Left cardiac atrium (tissue), 4 donors: ENCODE measurements around the gene EVX2. TPM values are rescaled to one million over a fixed set of nuclear protein-coding genes. Genes with fewer than 3 reads are reported as not detected.

Experiments used
- ATAC-seq, 2 donors: fragments of 200-7000 bp; cut with Tn5 transposase; one replicate each; pipeline ENCODE4 v1.9.1; 2020; ENCODE audit warnings: mild to moderate bottlenecking in 2 of 2, moderate library complexity in 2 of 2
- DNase-seq: peaks from one replicate; pipeline ENCODE4 v3.0.0-alpha.2; 2020
- intact Hi-C, 2 donors: fragments of 100-400 bp; cut with DNase I; formaldehyde crosslinking; loops; one replicate each; pipeline versions ENCODE4 v1.14.1 to v1.15.1; 2022 to 2023
- long read RNA-seq: library from polyadenylated mRNA; unstranded; transcript quantifications from one replicate; pipeline ENCODE4 v2.0.0, GENCODE V29; 2021
- total RNA-seq, 2 donors: library from RNA; stranded (reverse); fragmentation: NEBNext Ultra II Directional; extraction: Animal tissue kit (Norgen Biotek cat#: 25700); gene quantifications; one replicate each; pipeline ENCODE4 v1.2.1, GENCODE V29; 2021
- donor health status: DM: no; HTN: yes; CAD: no.
- donor health status: DM: no; HTN: yes; CAD: no; lungs with severe emphysema.
- donor health status: DM: yes; HTN: yes; CAD: no.
- donor health status: Dilated cardiomyopathy.

Gene EVX2
- total RNA-seq = not detected
- long read RNA-seq = 0 reads

- ATAC-seq (no peak), DNase-seq (no peak)
- intact Hi-C loops = loop anchor here in 1 of 2 donors (10.0 kb wide), 1 partner anchor 719 kb away; no protein-coding TSS in a partner anchor
Observed at GRCh38 chr2:176083796-176084261, at the start of gene EVX2. EVX2 (minus strand) TSS chr2:176083962; CDS start chr2:176083776, 186 bp downstream.

- no peak for ATAC-seq
- intact Hi-C loops = no loop called here
Observed at GRCh38 chr2:176133389-176133788, 49.6 kb upstream of the EVX2 start.

DNA sequence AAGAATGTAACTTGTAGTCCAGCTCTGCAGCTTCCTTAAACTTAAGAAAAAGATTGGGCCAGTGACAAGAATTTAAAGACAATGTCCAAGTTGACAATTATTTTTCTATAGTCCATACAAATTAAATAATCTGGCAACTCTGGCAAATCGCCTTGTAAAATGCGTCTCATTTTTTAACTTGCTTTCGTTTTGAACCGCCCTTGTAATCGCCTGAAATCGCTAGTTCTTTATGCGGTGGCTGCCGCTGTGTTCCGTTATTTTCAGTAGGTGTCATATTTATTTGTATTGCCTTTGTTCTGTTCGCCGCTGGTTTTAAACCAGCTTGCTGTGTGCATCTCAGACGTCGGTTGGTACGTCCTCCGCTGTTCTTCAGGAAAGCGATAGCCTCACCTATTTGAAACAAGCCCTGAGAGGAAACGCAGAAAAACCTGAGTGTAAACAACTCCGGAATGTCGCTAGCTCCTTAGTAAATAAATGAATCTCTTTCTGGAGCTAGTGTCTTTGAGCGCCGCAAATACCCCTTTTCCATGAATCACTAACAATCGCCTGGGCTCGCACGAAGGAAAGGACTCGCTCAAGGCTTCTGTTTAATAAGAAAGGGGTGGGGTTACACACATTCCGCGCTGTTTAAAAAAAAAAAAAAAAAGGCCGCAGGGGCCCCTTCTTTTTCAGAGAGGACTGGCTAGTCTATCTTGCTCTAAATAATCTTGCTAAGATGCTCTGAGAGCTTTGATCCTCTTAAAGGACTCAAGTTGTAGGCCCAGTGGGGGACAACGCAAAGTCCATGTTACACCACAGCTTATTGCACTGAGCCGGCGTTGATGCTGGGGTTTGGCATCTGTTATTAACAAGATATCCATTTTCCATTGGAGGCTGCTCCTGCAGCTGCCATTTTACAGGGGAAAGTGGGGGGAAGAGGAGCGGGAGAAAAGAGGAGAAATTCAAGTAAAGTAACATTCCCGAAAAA lies 48.7 kb upstream of the EVX2 start:
- ATAC-seq (no peak), DNase-seq (no peak)
- intact Hi-C loops = no loop called here

More at GRCh38 chr2:176133389-176133788, 49.6 kb upstream of the EVX2 start:
- no peak for DNase-seq

DNA sequence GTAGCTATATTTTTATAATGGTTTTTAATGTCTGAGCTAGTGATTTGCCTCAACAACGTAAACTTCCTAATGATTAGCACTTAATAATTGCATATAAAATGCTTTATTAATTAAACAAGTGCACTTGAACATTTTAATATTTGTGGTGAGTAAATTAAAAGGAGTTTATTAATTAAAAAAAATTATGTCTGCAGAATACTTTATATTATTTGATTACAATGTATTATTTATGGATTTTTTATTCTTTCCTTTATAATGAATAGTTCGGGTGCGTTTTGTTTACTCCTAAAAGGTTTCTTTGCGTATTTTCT lies 48.0 kb upstream of the EVX2 start:
- DNase-seq (no peak), ATAC-seq (no peak)
- intact Hi-C loops = no loop called here

DNA sequence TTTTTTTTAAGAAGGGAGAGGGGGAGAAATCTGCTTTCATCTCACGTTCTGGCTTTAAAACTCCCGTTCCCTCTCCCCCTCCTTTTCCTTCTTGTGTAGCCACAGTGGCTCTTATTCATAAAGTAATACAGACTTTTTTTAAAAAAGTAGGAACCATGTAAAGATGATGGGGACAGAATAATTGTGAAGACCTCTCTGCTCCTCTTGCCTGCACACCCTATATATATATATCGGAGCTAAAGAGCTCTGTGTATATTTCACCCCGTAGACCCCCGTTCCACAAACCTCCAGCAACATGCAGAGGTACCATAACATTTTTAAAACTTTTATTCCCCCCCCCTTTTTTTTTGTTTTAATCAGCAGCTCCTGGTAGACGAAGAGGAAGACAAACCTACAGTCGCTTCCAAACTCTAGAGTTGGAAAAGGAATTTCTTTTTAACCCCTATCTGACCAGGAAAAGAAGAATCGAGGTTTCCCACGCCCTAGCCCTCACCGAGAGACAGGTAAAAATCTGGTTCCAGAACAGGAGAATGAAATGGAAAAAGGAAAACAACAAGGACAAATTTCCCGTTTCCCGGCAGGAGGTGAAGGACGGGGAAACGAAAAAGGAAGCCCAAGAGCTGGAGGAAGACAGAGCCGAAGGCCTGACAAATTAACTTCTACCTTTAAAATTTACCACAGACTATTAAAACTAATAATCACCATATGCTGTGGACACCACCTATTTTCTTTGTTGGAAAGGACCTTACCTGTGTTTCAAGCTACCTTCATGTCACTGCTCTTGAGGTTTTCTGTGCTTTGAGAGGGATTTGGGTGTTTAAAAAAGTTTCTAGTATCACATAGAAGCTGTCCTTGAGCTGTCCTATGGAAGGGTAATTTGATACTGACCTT lies 47.4 kb upstream of the EVX2 start:
- DNase-seq = no peak
- ATAC-seq = no peak
- intact Hi-C loops = no loop called here

DNA sequence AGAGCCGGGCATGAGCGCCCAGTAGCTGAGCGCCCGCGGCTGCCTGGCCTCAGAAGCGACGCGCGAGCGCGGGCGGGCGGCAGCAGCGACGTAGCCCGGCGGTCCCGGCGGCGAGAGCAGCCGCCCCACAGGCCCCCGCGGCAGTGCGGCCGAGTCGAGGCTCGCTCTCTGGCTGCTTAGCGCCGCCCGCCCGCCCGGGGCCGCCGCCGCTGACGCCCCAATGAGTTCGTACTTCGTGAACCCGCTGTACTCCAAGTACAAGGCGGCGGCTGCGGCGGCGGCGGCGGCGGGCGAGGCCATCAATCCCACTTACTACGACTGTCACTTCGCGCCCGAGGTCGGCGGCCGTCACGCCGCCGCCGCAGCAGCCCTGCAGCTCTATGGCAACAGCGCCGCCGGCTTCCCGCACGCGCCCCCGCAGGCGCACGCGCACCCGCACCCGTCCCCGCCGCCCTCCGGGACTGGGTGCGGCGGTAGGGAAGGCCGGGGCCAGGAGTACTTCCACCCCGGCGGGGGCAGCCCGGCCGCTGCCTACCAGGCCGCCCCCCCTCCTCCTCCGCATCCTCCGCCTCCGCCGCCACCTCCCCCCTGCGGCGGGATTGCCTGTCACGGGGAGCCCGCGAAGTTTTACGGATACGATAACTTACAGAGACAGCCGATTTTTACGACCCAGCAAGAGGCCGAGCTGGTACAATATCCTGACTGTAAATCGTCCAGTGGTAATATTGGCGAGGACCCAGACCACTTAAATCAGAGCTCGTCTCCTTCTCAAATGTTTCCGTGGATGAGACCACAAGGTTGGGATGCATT lies 46.6 kb upstream of the EVX2 start:
- DNase-seq (no peak), ATAC-seq (peak; percentile 39 to 42)
- intact Hi-C loops = no loop called here

DNA sequence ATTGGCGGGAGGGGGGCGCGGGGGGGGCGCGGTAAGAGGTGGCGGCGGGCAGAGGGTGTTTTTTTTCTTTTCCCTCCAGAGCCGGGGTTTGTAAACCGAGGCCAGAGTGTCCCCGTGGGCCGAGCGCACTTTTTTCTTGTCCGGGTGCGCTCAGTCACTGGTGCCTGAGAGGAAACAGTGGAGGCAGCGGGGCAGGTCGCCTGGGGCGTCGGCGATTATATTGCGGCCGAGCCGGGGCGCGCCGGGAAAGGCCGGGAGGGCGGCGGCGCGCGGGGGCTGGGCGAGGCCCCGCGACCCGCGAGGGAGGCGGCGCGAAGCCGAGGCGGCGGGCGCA lies 46.0 kb upstream of the EVX2 start:
- intact Hi-C loops = loop anchor here (2.0 to 10.0 kb wide), 5 partner anchors 508 to 1018 kb away; no protein-coding TSS in a partner anchor
- DNase-seq = no peak
- ATAC-seq = peak; percentile 20 to 34

DNA sequence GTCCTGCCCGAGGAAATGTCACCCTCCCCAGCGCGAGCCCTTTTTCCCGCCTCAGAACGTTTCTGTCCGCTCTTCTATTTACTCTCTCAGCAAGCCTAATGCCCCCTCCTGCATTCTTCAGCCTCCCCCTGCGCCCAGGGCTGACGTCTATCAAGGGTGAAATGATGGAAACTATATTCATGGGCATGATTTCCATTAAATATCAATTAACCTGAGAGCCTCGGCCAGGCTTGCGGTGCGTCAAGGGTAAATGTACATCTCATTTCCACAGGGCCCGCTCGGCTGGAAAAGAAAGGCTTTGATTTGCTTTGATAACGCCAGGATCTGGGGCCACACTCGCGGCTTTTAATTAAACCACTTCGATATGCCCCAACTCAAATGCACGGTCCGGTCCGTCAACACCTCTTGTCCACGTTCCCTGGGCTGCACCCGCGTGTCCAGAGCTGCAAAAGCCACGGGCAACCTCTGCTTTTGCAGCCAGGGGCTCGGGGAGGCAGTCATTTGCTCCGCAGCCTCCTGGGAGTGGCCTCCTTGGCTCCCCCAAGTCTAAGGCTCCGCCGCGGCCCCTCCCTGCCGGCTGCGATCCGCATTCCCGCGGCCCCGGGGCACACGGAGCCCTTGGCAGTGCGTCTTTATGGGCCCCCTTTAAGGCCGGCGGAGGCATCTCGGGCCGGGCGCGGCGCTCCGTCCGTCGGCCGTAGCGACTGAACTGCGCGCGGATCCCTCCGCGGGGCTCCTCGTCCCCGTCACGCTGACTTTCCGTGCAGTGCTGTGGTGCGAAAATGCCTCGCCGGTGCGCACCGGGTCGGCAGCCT lies 45.4 kb upstream of the EVX2 start, which contains the start of gene HOXD8:
TSS of gene HOXD8 (plus strand) at position 724 of the 815 bp plus-strand sequence. CDS start 662 bp downstream, outside the sequence.
- ATAC-seq = peak; percentile 36 to 48
- intact Hi-C loops = loop anchor here (2.0 to 10.0 kb wide), 5 partner anchors 508 to 1018 kb away; no protein-coding TSS in a partner anchor
- no peak for DNase-seq

DNA sequence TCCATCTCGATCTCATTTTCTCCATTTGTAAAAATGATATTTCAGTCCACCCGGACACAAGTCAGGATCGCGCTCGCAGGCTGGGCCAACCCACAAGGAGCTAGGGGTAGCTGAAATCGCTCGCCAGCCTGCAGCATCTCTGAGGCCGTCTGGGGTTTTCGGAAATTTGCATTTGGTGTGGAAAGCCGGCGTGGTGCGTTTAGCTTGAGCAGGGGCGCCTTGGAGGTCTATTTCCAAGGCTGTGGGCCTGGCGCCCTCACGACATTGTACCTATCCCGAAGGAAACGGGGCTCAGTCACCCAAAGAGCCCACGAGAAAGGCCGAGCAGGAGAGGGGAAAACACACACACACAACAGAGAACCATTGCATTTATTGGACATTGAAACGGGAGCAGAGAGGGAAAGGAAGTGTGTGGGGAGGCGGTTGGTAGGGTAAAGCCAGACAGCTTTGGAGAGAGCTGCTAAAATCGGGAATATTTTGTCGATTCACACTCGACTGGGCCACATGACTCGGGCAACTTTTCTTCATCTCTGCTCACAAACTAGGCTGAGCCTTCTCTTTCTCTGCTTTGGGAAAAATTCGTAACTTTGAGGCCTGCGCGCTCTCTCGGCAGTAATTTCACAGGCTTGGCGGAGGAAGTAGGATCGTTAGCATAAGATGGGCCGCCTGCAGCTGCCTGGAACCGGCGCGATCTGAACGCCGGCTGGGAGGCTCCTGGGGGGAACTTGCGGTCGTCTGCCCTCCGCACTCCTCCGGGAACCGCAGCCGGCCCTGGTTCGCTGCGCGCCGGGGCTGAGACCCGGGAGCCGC lies 44.6 kb upstream of the EVX2 start:
- ATAC-seq (no peak), DNase-seq (no peak)
- intact Hi-C loops = loop anchor here (2.0 to 10.0 kb wide), 5 partner anchors 509 to 1019 kb away; no protein-coding TSS in a partner anchor

DNA sequence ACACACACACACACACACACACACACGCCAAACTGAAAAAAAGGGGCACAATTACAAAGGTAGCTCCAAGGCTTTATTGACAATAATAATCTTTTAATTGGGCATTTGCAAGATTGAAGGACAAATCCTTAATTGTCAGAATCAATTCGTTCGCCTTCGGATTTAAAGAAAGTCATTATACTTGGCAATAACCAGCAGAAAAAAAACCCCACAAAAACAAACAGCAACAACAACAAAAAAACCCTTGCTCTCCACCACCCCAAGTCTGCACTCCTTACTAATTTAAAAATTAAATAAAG lies 44.0 kb upstream of the EVX2 start:
- DNase-seq (no peak), ATAC-seq (no peak)
- intact Hi-C loops = loop anchor here (1.0 to 10.0 kb wide), 6 partner anchors 510 to 1020 kb away; no protein-coding TSS in a partner anchor

- DNase-seq (peak; percentile 70), ATAC-seq (no peak)
- intact Hi-C loops = loop anchor here (1.0 to 10.0 kb wide), 5 partner anchors 510 to 1020 kb away; no protein-coding TSS in a partner anchor
Observed at GRCh38 chr2:176126929-176127773, 43.4 kb upstream of the EVX2 start.

DNA sequence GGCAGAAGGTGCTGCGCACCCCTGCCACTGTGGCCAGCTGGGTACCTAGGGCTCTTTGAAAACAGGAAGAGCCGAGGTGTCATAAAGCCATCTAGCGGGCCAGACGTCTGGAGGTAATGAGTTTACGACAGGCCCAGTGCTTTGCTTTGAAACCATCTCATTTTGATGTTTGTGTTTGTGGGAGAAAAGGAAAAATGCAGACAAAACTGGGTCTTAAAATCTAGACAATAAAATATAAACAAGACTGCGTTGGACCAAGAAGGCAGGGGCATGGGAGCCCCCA lies 42.0 kb upstream of the EVX2 start:
- DNase-seq (no peak), ATAC-seq (no peak)
- intact Hi-C loops = loop anchor here (5.0 to 10.0 kb wide), 4 partner anchors 512 to 1022 kb away; no protein-coding TSS in a partner anchor

DNA sequence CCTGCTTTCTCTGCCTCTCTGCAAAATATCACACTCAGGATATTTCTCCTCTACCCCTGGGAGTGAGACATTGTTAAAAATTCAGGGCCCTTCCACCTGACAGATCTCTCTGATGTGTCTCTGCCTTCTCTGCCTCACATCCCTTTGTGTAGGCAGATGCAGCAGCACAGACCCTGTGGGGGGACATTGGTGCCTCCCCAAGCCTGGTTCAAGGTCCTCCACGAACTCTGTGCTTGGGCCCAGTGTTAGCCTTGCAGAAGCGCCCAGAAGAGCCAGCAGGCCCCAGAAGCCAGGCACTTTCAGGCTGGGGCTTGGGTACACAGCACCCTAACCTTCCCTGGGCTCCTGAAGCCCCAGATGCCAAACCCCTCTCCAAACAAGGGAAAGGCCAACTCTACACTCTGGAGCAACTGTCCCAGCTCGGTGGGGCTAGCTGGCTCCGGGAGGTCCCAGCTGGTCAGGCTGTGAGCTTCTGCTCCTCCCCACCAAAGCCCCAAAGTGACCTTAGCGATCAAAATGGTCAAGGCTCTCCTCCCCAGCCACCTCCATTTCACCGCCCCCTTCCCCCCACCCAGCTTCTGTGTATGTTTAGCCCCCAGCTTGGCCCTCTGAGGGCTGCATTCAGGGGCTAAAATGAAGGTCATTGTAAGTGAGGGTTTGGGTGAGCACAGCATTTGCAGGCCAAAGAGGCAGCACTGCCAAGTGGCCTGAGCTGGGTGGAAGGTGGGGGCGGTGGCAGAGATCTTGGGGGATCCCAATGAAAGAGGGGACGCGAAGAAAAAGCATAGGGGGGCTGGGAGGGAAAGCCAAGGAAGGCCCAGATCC lies 41.4 kb upstream of the EVX2 start:
- DNase-seq (no peak), ATAC-seq (no peak)
- intact Hi-C loops = loop anchor here (5.0 to 10.0 kb wide), 4 partner anchors 512 to 1022 kb away; no protein-coding TSS in a partner anchor

GRCh38 chr2:176124110-176124946 lies 40.6 kb upstream of the EVX2 start:
- no peak for DNase-seq
- intact Hi-C loops = loop anchor here (10.0 kb wide), 2 partner anchors 690 to 1020 kb away; no protein-coding TSS in a partner anchor
- no peak for ATAC-seq
